Natural killer cell (primary cell): ENCODE results near the gene APBA2. TPM values are rescaled to one million over a fixed set of nuclear protein-coding genes. Genes with fewer than 3 reads are reported as not detected.

Source experiments
- ATAC-seq, 3 donors: fragments of 150-1000 bp in 2 of 3; fragments of 200-7000 bp in 1 of 3; cut with Tn5 transposase; 1 replicate in 1 of 3; 2 replicates in 2 of 3; pipeline ENCODE4 v1.10.0; 2021; ENCODE audit warnings: mild to moderate bottlenecking in 2 of 3, moderate library complexity in 2 of 3
- DNase-seq, 2 donors: peaks; one replicate each; pipeline versions ENCODE4 v3.0.0 to v3.0.0-alpha.2; 2013 to 2021; ENCODE audit warnings: mixed read lengths in 1 of 2
- H3K27ac ChIP-seq: one replicate; pipeline ENCODE4 v1.5.1; 2013; ENCODE audit warnings: mild to moderate bottlenecking, low read length
- H3K27me3 ChIP-seq: one replicate; pipeline ENCODE4 v1.6.1; 2013; ENCODE audit warnings: low read length; ENCODE audit not compliant: control insufficient read depth, insufficient read depth
- H3K36me3 ChIP-seq: one replicate; pipeline ENCODE4 v1.6.1; 2013; ENCODE audit warnings: low read length; ENCODE audit not compliant: control insufficient read depth, insufficient read depth
- H3K4me1 ChIP-seq: one replicate; pipeline ENCODE4 v1.6.1; 2013; ENCODE audit warnings: low read length; ENCODE audit not compliant: control insufficient read depth, insufficient read depth
- H3K4me3 ChIP-seq: one replicate; pipeline ENCODE4 v1.5.1; 2013; ENCODE audit warnings: low read length
- H3K9me3 ChIP-seq: one replicate; pipeline ENCODE4 v1.6.1; 2013; ENCODE audit warnings: low read length; ENCODE audit not compliant: control insufficient read depth, insufficient read depth
- H3K27ac Mint-ChIP-seq, 2 donors: one replicate each; pipeline ENCODE4 v1.8.0; 2022; ENCODE audit warnings: mild to moderate bottlenecking in 2 of 2, mixed read lengths in 2 of 2, moderate library complexity in 1 of 2
- H3K27me3 Mint-ChIP-seq, 2 donors: one replicate each; pipeline ENCODE4 v1.8.0; 2022; ENCODE audit warnings: low read depth in 2 of 2, mixed read lengths in 2 of 2
- H3K36me3 Mint-ChIP-seq: one replicate; pipeline ENCODE4 v1.8.0; 2022; ENCODE audit warnings: mixed read lengths
- H3K4me1 Mint-ChIP-seq, 2 donors: one replicate each; pipeline ENCODE4 v1.8.0; 2022; ENCODE audit warnings: mixed read lengths in 2 of 2
- H3K4me3 Mint-ChIP-seq: one replicate; pipeline ENCODE4 v1.8.0; 2022; ENCODE audit warnings: mild to moderate bottlenecking, moderate library complexity, mixed read lengths
- H3K9me3 Mint-ChIP-seq, 2 donors: one replicate each; pipeline ENCODE4 v1.8.0; 2022; ENCODE audit warnings: mixed read lengths in 2 of 2
- WGBS: methylation state at CpG from one replicate; pipeline ENCODE4 v1.1.7; 2013; ENCODE audit warnings: missing lambda C conversion rate; ENCODE audit not compliant: insufficient coverage; 5-methylcytosine and 5-hydroxymethylcytosine counted together
- intact Hi-C: fragments of 100-400 bp; cut with micrococcal nuclease; formaldehyde crosslinking; loops from one replicate; pipeline ENCODE4 v1.14.2; 2022
- total RNA-seq, 4 donors: library from RNA; stranded (reverse); fragments of 120-200 nt in 1 of 4; gene quantifications; one replicate each; pipeline versions ENCODE4 v1.2.3 to v1.2.4, GENCODE V29; 2013 to 2022
- TF ChIP-seq, protein P1 (sequence below): fragments of 200-600 bp; IDR thresholded peaks from one replicate; pipeline ENCODE4 v1.8.0; 2022; ENCODE audit warnings: antibody characterized with exemption

Gene APBA2
- total RNA-seq, 3 donors from 2014 or later (not counting 1 experiment from before 2014, with no cell fraction given): 96.4 to 119 (median 97.9) TPM

DNA sequence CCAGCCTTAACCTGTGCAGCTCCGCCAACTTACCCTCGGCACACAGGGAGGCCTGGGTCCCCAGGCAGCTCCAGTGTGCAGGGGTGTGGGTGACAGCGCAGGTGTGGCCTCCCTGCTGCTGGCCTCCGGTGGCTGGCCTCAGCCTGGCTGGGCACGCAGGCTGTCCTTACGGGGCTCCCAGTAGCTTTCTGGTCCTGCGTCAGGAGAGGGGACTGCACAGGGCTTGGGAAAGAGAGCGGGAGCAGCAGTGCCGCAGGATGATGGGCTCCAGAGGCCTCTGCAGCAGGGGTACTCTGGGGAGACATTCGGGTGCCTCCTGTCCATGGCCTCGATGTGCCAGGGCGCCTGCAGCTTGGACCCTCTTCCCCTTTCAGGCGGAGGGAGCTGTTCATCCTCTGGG, 9.4 kb downstream of the APBA2 start:
- Histone ChIP-seq H3K9me3 (no peaks in the 10 kb centered on the region), H3K4me3 (no peak overlapping the region), H3K4me1 (peaks cover 11% of the 10 kb centered on the region), H3K36me3 (no peaks in the 10 kb centered on the region), H3K27ac (no peak overlapping the region), H3K27me3 (no peaks in the 10 kb centered on the region)
- WGBS: 89% methylated on average over 13 of the region's 13 CpGs
- no peaks in the 10 kb centered on the region for H3K27me3 Mint-ChIP-seq
- ATAC-seq (no peak), DNase-seq (no peak)
- no peak overlapping the region for H3K4me3 Mint-ChIP-seq
- H3K9me3 Mint-ChIP-seq: no peaks in the 10 kb centered on the region
- intact Hi-C loops: no loop called here
- H3K36me3 Mint-ChIP-seq: no peaks in the 10 kb centered on the region
- H3K4me1 Mint-ChIP-seq: peaks cover 44 to 63% of the 10 kb centered on the region in 2 donors
- no peak overlapping the region for H3K27ac Mint-ChIP-seq
- TF ChIP-seq, protein P1, sequence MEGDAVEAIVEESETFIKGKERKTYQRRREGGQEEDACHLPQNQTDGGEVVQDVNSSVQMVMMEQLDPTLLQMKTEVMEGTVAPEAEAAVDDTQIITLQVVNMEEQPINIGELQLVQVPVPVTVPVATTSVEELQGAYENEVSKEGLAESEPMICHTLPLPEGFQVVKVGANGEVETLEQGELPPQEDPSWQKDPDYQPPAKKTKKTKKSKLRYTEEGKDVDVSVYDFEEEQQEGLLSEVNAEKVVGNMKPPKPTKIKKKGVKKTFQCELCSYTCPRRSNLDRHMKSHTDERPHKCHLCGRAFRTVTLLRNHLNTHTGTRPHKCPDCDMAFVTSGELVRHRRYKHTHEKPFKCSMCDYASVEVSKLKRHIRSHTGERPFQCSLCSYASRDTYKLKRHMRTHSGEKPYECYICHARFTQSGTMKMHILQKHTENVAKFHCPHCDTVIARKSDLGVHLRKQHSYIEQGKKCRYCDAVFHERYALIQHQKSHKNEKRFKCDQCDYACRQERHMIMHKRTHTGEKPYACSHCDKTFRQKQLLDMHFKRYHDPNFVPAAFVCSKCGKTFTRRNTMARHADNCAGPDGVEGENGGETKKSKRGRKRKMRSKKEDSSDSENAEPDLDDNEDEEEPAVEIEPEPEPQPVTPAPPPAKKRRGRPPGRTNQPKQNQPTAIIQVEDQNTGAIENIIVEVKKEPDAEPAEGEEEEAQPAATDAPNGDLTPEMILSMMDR: no peak

DNA sequence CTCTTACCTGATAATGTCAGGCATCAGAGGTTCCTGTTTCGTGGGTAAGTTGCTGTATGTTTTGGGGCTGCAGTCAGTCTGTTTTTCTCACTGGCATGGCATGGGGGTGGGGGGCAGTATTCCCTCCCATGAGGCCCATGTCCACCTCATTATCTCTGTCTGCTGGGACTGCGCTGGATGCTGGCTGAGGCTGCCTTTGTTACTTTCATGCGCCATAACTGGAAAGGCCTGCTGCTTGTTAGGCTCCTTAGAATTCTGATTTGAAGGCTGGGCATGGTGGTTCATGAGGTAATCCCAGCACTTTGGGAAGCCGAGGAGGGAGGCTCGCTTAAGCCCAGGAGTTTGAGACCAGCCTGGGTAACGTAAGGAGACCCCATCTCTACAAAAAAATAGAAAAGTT, 9.8 kb downstream of the APBA2 start:
- no peaks in the 10 kb centered on the region for H3K27me3 ChIP-seq
- ATAC-seq: no peak
- no peaks in the 10 kb centered on the region for H3K36me3 Mint-ChIP-seq
- H3K27ac ChIP-seq: no peak overlapping the region
- no peak overlapping the region for H3K4me3 Mint-ChIP-seq
- 79% methylated on average over 6 of the region's 6 CpGs for WGBS
- DNase-seq: no peak
- no peaks in the 10 kb centered on the region for H3K27me3 Mint-ChIP-seq
- H3K4me1 ChIP-seq: peaks cover 7% of the 10 kb centered on the region
- no peaks in the 10 kb centered on the region for H3K9me3 ChIP-seq
- H3K36me3 ChIP-seq: no peaks in the 10 kb centered on the region
- TF ChIP-seq, protein P1: no peak
- intact Hi-C loops: no loop called here
- no peak overlapping the region for H3K27ac Mint-ChIP-seq
- H3K4me1 Mint-ChIP-seq: peaks cover 42 to 62% of the 10 kb centered on the region in 2 donors
- H3K9me3 Mint-ChIP-seq: no peaks in the 10 kb centered on the region
- H3K4me3 ChIP-seq: no peak overlapping the region

DNA sequence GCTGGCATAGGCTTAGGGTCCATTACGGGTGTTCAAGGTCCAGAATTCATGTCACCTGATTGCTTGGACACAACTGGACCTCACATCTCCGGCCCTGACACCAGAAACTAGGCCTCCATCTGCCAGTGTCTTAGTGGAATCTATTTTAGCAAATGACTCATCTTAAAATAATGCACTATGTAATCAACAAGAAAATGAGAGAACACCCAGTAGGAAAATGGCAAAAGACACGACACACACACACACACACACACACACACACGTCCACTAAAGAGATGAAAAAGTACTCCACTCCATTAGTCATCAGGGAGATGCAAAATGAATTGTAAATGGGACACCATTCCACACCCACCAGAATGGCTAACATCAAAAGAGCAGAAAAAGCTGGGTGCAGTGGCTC, 11.2 kb downstream of the APBA2 start:
- no peak overlapping the region for H3K4me3 Mint-ChIP-seq
- peaks cover 33 to 59% of the 10 kb centered on the region in 2 donors for H3K4me1 Mint-ChIP-seq

More for the DNA sequence above, 11.2 kb downstream of the APBA2 start:
- ATAC-seq (no peak), DNase-seq (no peak)
- Histone ChIP-seq H3K9me3 (no peaks in the 10 kb centered on the region), H3K27ac (no peak overlapping the region), H3K27me3 (no peaks in the 10 kb centered on the region), H3K4me1 (no peaks in the 10 kb centered on the region), H3K4me3 (no peak overlapping the region), H3K36me3 (no peaks in the 10 kb centered on the region)
- H3K27ac Mint-ChIP-seq: no peak overlapping the region
- no peaks in the 10 kb centered on the region for H3K36me3 Mint-ChIP-seq
- WGBS: 91% methylated on average over 3 of the region's 4 CpGs
- no peaks in the 10 kb centered on the region for H3K9me3 Mint-ChIP-seq
- TF ChIP-seq, protein P1: no peak
- no peaks in the 10 kb centered on the region for H3K27me3 Mint-ChIP-seq
- intact Hi-C loops: no loop called here
